ENCODE results near the gene PCSK5.

- TF ChIP-seq CTCF (IDR thresholded peaks at IDR 0.05; ENCODE audit: low read depth, low read length, missing input control) (no peak), ATF3 (IDR thresholded peaks at IDR 0.05) (no peak), SP1 (IDR thresholded peaks at IDR 0.05) (no peak), GABPA (IDR thresholded peaks at IDR 0.05 in 1 of 2, conservative IDR thresholded peaks at IDR 0.05 in 1 of 2) (no peak), REST (IDR thresholded peaks at IDR 0.05) (no peak), YY1 (IDR thresholded peaks at IDR 0.05) (no peak), JUND (IDR thresholded peaks at IDR 0.05) (no peak), TAF1 (conservative IDR thresholded peaks at IDR 0.05) (no peak), FOXA1 (IDR thresholded peaks at IDR 0.05) (no peak)
Observed at GRCh38 chr9:76353280-76353679, 462.8 kb downstream of the PCSK5 start.
